ENCODE measurements around the gene FBXO40. TPM values are rescaled to one million over a fixed set of nuclear protein-coding genes. Genes with fewer than 3 reads are reported as not detected.
A peak's percentile ranks its signal among the peaks of the same experiment; 100 is the strongest.

FBXO40 gene
- total RNA-seq, 1 donor from 2014 or later: not detected

DNA sequence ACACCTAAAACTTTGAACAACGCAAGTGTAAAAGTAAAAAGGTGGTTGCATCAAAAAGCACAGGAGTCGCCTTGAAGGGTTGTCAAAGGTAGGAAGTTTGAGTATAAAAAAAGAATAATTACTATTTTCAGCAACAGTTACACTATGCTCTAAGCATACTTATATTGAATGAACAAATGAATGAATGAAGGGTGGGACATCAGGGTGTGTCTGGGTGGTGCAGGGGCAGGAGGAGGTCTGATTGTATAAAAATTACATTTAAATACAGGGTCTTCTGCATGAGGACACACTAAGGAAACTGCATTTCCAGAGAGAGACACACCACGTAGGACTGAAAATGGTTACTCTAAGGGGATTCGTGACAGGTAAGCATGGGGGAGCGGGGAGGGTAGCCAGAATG is 25.5 kb upstream of the FBXO40 start, which contains the start of gene ARGFX:
Gene ARGFX, plus strand, starts transcription at position 301 of the 400 bp plus-strand sequence. CDS start 2,765 bp downstream, outside the sequence.
- DNase-seq (ENCODE audit: low read depth) (no peak), FAIRE-seq (no peak)
- peaks cover under 1% of the 10 kb centered on the region for H3K9me3 Mint-ChIP-seq (ENCODE audit: unreplicated experiment)
- TF ChIP-seq, protein P1, sequence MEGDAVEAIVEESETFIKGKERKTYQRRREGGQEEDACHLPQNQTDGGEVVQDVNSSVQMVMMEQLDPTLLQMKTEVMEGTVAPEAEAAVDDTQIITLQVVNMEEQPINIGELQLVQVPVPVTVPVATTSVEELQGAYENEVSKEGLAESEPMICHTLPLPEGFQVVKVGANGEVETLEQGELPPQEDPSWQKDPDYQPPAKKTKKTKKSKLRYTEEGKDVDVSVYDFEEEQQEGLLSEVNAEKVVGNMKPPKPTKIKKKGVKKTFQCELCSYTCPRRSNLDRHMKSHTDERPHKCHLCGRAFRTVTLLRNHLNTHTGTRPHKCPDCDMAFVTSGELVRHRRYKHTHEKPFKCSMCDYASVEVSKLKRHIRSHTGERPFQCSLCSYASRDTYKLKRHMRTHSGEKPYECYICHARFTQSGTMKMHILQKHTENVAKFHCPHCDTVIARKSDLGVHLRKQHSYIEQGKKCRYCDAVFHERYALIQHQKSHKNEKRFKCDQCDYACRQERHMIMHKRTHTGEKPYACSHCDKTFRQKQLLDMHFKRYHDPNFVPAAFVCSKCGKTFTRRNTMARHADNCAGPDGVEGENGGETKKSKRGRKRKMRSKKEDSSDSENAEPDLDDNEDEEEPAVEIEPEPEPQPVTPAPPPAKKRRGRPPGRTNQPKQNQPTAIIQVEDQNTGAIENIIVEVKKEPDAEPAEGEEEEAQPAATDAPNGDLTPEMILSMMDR (IDR thresholded peaks at IDR 0.05; ENCODE audit: insufficient read depth, low read depth, low read length): no peak
- TF ChIP-seq EZH2 (IDR thresholded peaks at IDR 0.05; ENCODE audit: insufficient read depth, low read length): no peak
- Histone ChIP-seq H3K27me3 (ENCODE audit: insufficient read depth, low read length) (no peaks in the 10 kb centered on the region), H3K4me1 (ENCODE audit: insufficient read depth, low read length) (no peaks in the 10 kb centered on the region), H3K9me3 (ENCODE audit: insufficient read depth, low read depth, low read length) (no peaks in the 10 kb centered on the region), H2AFZ (ENCODE audit: low read depth, low read length) (no peak within 1 kb of the TSS), H3K79me2 (ENCODE audit: insufficient read depth, low read length) (no peaks in the 10 kb centered on the region), H3K4me2 (ENCODE audit: low read length) (no peak within 1 kb of the TSS), H3K4me3 (ENCODE audit: insufficient read depth, low read depth, low read length) (no peak within 1 kb of the TSS), H4K20me1 (ENCODE audit: insufficient read depth, low read length) (no peaks in the 10 kb centered on the region), H3K36me3 (ENCODE audit: insufficient read depth, low read length) (no peaks in the 10 kb centered on the region), H3K27ac (ENCODE audit: low read depth, low read length) (no peak within 1 kb of the TSS), H3K9ac (ENCODE audit: low read length) (no peak within 1 kb of the TSS)
- H3K27me3 Mint-ChIP-seq (ENCODE audit: low read depth, unreplicated experiment): no peaks in the 10 kb centered on the region
- no peak within 1 kb of the TSS for H3K27ac Mint-ChIP-seq (ENCODE audit: unreplicated experiment)
- no peak within 1 kb of the TSS for H3K4me3 Mint-ChIP-seq (ENCODE audit: unreplicated experiment)
- no peaks in the 10 kb centered on the region for H3K4me1 Mint-ChIP-seq (ENCODE audit: low read depth, unreplicated experiment)
- H3K36me3 Mint-ChIP-seq (ENCODE audit: low read depth, unreplicated experiment): no peaks in the 10 kb centered on the region

DNA sequence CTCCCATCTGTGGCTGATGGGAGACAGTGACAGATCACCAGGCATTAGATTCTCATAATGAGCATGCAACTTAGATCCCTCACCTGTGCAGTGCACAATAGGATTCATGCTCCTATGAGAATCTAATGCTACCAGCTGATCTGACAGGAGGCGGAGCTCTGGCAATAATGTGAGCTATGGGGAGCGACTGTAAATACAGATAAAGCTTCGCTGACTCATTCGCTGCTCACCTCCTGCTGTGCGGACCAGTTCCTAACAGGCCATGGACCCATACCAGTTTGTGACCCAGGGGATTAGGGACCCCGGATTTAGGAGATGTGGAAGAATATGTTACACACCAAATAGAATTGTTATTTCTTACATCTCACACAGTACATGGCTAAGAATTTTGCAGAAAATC is 18.7 kb upstream of the FBXO40 start:
- Histone ChIP-seq H3K4me1 (ENCODE audit: insufficient read depth, low read length) (no peaks in the 10 kb centered on the region), H3K27ac (ENCODE audit: low read depth, low read length) (no peak overlapping the region), H3K9me3 (ENCODE audit: insufficient read depth, low read depth, low read length) (no peaks in the 10 kb centered on the region), H3K79me2 (ENCODE audit: insufficient read depth, low read length) (no peaks in the 10 kb centered on the region), H3K36me3 (ENCODE audit: insufficient read depth, low read length) (no peaks in the 10 kb centered on the region), H3K4me3 (ENCODE audit: insufficient read depth, low read depth, low read length) (no peak overlapping the region), H4K20me1 (ENCODE audit: insufficient read depth, low read length) (no peaks in the 10 kb centered on the region), H2AFZ (ENCODE audit: low read depth, low read length) (no peak overlapping the region), H3K9ac (ENCODE audit: low read length) (no peak overlapping the region), H3K4me2 (ENCODE audit: low read length) (no peak overlapping the region), H3K27me3 (ENCODE audit: insufficient read depth, low read length) (no peaks in the 10 kb centered on the region)
- TF ChIP-seq EZH2 (IDR thresholded peaks at IDR 0.05; ENCODE audit: insufficient read depth, low read length): no peak
- TF ChIP-seq, protein P1 (IDR thresholded peaks at IDR 0.05; ENCODE audit: insufficient read depth, low read depth, low read length): no peak
- H3K9me3 Mint-ChIP-seq (ENCODE audit: unreplicated experiment): peaks cover 2% of the 10 kb centered on the region
- H3K4me3 Mint-ChIP-seq (ENCODE audit: unreplicated experiment): no peak overlapping the region
- DNase-seq (ENCODE audit: low read depth): peak; percentile 4
- no peaks in the 10 kb centered on the region for H3K4me1 Mint-ChIP-seq (ENCODE audit: low read depth, unreplicated experiment)
- H3K27ac Mint-ChIP-seq (ENCODE audit: unreplicated experiment): no peak overlapping the region
- H3K36me3 Mint-ChIP-seq (ENCODE audit: low read depth, unreplicated experiment): no peaks in the 10 kb centered on the region
- no peaks in the 10 kb centered on the region for H3K27me3 Mint-ChIP-seq (ENCODE audit: low read depth, unreplicated experiment)
- no peak for FAIRE-seq

DNA sequence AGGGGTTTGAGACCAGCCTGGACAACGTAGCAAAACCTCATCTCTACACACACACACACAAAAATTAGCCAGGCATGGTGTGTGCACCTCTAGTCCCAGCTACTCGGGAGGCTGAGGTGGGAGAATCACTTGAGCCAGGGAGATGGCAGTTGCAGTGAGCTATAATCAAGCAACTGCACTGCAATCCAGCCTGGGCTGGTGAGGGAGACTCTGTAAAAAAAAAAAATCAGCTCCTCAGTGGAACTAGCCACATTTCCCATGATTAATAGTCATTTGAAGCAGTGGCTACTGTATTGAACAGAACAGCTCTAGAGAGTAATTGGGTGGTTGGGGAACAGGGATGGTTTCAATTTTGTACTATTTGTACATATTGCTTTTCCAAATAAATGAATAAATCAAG is 11.5 kb upstream of the FBXO40 start:
- H3K4me3 Mint-ChIP-seq (ENCODE audit: unreplicated experiment): no peak overlapping the region
- no peaks in the 10 kb centered on the region for H3K9me3 Mint-ChIP-seq (ENCODE audit: unreplicated experiment)
- no peak overlapping the region for H3K27ac Mint-ChIP-seq (ENCODE audit: unreplicated experiment)
- Histone ChIP-seq H3K79me2 (ENCODE audit: insufficient read depth, low read length) (no peaks in the 10 kb centered on the region), H4K20me1 (ENCODE audit: insufficient read depth, low read length) (no peaks in the 10 kb centered on the region), H3K4me2 (ENCODE audit: low read length) (no peak overlapping the region), H2AFZ (ENCODE audit: low read depth, low read length) (no peak overlapping the region), H3K4me1 (ENCODE audit: insufficient read depth, low read length) (no peaks in the 10 kb centered on the region), H3K9ac (ENCODE audit: low read length) (no peak overlapping the region), H3K27ac (ENCODE audit: low read depth, low read length) (no peak overlapping the region), H3K9me3 (ENCODE audit: insufficient read depth, low read depth, low read length) (no peaks in the 10 kb centered on the region), H3K36me3 (ENCODE audit: insufficient read depth, low read length) (no peaks in the 10 kb centered on the region), H3K27me3 (ENCODE audit: insufficient read depth, low read length) (no peaks in the 10 kb centered on the region), H3K4me3 (ENCODE audit: insufficient read depth, low read depth, low read length) (no peak overlapping the region)
- no peaks in the 10 kb centered on the region for H3K4me1 Mint-ChIP-seq (ENCODE audit: low read depth, unreplicated experiment)
- no peaks in the 10 kb centered on the region for H3K36me3 Mint-ChIP-seq (ENCODE audit: low read depth, unreplicated experiment)
- FAIRE-seq: no peak
- no peak for TF ChIP-seq EZH2 (IDR thresholded peaks at IDR 0.05; ENCODE audit: insufficient read depth, low read length)
- TF ChIP-seq, protein P1 (IDR thresholded peaks at IDR 0.05; ENCODE audit: insufficient read depth, low read depth, low read length): no peak
- H3K27me3 Mint-ChIP-seq (ENCODE audit: low read depth, unreplicated experiment): peaks cover 15% of the 10 kb centered on the region
- DNase-seq (ENCODE audit: low read depth): no peak

All from astrocyte (in vitro differentiated cells and primary cell).